GM19351 (cell line): ENCODE results near the gene PALD1.

Source experiments
- ATAC-seq: cut with Tn5 transposase; IDR thresholded peaks from one replicate; pipeline ENCODE4 v1.9.1; 2021; ENCODE audit warnings: mild to moderate bottlenecking, moderate library complexity; ENCODE audit not compliant: unreplicated experiment

The PALD1 gene

DNA sequence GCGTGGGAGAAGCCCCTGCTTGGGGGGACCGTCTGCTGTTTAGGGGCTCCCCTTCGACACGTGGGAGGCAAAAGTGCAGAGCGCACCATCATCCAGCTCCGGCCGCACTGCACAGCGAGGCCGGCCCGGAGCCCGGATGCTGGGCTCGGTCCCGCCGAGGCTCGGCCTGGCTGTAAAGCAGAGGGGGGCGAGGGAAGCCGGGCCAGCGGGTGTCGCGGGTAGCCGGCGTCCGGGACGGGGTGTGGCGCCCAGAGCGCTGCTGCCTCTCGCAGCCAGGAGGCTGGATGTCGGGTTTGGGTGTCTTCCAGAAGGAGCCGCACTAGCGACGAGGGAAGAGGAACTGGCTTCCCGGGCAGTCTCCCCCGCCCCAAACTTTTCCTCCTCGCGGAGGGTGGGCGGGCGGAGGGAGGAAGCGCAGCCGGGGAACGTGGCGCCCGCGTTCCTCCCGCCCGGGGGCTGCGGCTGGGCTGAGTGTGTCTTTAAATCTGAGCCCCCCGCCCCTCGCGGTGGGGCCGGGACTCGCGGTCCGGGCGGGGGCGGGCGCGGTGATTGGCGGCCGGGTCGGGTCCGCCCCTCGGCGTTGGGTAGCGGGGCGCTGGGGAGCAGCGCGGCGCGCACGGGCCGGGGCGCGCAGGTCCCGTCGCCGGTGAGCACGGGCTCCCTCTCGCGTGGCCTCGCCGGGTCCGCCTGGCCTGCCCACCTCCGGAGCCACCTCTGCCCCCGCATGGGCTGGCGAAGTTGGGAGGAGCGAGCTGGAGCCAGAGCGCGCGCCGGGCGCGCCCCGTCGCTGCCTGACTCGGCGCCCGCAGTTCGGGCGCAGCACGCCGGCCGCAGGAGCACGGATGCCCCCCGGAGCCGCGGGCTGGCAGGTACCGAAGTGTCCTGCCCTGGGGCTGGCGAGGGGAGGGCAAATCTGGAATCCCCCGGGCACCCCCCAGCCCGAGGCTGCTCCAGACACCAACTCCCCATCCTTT, at the start of gene PALD1:
Gene PALD1, plus strand, starts transcription at position 577 of the 974 bp plus-strand sequence. CDS start 47,185 bp downstream, outside the sequence.
- peak; percentile 33 for ATAC-seq

DNA sequence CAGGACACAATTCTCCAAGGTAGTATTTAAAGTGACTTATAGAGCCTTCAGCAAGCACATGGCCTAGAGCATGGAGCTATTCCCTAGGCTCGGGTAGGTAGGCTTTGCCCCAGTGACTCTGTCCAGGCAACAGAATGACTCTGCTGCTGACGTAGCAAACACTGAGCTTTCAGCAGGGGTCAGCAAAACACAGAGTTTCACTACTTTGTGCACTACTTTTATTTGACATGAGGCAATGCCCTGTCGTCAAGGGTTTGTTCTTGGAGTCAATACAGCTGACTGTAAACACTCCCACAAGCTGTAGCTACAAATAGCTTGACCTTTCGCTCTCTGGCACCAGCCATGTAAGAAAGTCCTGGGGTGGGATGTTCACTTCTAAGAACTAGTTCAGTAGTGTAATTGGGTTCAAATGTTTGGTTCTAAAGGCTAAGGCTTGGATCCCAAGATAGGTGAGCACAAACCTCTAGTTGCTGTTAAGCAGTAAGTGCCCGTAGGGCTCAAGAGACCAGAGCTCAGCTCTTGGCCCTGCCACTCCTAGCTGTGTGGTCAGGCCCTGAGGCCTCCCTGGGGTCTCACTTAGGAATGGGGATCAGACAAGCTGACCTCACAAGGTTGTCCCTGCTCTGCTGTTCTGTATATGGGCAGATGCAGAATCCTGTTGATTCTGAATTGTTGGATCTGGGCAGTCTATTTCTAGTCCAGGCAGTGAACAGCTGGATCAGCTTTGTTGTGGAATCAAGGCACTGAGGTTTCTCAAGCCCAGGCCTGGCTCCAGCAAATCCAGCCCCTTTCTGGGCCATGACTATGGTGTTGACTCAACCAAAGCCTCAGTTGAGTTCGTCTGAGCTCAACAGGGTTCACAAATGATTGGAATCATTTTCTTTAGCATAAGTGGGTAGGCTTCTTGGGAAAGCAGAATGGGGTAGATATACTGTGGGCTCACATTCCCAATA, 47.8 kb upstream of the PALD1 start:
- no peak for ATAC-seq

DNA sequence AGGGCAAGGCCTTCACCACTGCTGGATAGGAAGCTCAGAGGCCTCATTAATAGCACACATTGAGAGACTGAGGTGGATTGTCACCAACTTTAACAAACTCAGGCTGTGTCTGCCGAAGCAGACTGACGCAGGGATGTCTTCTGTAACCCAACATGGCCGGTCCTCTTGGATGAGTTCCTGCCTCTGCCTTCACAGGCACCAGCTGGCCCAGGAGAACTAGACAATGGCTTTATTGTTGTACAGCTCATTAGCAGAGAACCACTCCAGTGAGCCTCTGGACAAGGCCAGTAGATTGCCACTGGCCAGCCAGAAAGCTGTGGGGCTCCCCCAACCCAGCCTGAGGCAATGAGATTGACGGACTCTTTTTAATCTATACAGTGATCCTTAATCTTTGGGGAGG, 46.5 kb upstream of the PALD1 start:
- no peak for ATAC-seq

DNA sequence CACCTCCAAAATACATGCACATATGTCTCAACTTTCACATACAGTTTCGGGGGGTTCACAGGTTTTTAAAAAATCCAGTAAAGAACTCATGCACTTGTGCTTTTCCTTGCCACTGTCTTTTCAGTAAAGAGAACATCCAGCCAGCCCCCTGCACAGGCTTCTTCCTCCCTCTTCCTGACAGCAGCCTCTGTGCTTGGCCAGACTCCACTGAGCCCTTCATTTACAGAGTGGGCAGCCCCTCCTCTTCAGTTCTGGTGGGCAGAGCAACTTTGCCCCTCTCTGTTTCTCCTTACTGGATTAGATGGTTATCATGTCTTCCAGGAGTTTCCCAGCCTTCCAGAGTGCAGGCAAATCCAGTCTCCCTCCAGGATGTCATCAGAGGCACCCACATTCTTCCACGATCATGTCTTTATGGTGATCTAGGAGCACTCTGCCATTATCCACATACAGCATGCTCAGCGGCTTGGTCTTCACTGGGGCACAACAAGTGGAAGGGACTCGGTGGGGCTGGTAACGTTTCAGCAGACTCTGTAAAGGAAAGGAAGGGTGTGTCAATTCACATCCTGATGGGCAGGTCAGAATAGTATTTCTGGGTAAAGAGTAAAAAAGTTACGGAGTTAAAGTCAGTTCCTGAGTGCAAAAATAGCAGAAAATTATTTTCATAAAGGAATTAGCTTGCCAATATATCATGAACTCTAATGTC, 45.9 kb upstream of the PALD1 start:
- ATAC-seq = no peak

DNA sequence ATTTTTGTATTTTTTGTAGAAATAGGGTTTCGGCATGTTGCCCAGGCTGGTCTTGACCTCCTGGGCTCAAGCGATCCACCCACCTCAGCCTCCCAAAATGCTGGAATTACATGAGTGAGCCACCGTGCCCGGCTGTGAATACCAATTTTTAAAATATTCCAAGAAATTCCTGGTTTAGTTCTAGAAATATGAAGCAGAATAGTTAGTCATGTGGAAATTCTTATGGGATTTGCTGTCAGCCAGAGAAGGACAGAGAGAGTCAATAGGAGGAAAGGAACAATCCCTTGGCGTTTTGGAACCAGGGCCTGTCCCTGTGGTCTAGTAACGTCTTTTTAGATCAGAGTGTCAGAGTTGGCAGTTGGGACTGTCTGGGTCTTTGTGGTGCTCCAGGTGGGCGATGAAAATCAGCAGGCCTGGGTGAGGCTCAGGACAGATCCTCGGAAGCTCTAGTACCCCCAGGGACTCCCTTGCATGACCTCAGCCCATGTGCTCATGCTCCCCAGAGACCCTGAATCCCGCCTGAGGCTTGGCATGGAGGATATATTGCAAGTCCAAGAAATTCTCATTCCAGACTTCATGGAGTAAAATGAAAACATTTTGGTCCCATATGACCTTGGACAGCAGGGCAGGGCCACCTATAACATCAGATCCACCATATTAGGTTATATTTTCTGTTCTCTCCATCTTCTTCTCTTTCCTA, 44.8 kb upstream of the PALD1 start:
- ATAC-seq = no peak

DNA sequence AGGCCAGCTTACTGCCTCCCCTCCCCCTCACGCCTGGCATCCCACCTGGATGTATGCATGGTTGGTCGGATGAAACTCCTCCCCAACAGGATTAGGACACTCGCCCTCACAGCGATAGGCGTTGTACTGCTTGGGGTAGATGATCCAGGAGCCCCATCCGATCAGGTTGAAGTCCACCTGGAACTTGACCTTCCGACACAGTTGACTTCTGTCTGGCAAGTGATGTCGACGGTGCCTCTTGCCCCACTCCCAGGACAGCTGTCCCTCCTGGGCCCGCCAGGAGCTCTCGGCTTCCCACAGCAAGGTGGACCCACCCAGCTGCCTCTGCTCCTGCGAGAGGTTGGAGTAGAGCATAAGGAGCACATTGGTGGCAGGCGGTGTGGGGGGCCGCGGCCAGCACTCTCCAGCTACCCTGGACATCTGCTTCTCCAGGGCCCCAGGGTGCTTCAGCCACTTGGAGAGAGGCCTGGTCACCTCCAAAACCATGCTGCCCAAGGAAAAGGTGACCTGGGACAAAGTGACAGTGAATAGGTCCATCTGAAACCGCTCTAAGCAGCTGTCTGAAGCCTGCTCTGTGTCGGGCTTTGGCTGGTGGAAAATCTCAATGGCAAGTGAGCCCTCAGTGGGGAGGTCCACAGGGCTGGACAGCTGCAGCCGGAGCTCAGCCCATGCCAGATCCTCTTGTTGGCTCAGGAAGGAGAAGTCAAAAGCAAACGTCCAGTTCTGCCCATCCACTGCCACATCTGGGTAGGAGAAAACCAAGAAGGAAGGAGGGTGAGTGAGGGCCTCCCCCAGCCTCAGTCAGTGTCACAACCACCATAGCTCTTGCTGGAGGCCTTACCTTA, 43.1 kb upstream of the PALD1 start:
- ATAC-seq = no peak

DNA sequence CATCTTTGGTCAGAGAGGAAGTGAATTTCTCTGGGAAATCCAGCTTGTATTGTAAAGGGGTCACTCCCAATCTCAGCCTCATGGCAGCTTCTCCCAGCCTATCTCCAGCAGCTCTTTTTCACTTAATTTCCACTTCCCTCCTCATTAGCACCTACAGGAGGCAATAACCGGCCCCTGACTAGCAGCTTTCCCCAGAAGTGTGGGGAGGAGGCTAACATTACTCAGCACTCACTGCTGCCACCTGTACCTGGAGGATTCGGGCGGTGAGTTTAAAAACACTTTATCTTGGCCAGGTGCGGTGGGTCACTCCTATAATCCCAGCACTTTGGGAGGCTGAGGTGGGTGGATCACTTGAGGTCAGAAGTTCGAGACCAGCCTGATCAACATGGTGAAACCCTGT, 40.8 kb upstream of the PALD1 start:
- ATAC-seq = no peak

DNA sequence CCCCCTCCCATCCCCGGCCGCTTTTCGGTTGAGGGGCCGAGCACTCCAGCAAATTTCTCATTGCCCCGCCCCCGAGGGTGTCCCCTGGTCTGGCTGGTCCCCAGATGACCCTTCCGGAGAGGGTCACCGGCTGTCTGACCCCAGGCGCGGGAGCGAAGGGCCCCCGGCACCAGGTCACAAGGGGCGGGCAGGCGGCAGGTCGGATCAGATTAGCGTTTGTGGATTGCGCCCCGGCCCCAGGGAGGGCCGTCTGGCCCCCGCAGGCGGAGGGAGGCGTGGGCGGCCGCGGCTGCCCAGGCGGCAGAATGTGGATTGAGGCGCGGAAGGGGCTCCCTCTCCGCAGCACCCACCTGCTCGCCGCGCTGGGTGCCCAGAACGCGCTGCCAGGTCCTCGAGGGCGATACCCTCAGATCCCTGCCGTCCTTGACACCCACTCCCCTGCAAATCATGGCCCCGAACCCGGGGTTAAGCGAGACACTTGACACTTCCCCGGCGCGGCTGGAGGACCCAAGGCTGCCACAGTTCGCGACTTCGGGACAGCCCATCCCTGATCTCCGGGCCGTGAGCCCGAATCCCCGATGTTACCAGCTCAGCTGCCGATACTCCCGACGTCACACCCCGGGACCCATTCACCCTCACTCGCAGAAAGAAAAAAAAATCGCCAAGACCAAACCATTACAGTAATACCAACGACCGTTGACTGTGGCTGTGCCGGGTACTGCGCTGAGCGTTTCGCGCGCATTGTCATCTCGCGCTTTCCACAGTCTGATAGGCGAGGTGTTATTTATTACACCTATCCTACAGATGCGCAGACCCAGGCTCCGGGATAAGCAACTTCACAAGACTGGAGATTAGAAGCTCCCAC, 38.0 kb upstream of the PALD1 start:
- no peak for ATAC-seq

DNA sequence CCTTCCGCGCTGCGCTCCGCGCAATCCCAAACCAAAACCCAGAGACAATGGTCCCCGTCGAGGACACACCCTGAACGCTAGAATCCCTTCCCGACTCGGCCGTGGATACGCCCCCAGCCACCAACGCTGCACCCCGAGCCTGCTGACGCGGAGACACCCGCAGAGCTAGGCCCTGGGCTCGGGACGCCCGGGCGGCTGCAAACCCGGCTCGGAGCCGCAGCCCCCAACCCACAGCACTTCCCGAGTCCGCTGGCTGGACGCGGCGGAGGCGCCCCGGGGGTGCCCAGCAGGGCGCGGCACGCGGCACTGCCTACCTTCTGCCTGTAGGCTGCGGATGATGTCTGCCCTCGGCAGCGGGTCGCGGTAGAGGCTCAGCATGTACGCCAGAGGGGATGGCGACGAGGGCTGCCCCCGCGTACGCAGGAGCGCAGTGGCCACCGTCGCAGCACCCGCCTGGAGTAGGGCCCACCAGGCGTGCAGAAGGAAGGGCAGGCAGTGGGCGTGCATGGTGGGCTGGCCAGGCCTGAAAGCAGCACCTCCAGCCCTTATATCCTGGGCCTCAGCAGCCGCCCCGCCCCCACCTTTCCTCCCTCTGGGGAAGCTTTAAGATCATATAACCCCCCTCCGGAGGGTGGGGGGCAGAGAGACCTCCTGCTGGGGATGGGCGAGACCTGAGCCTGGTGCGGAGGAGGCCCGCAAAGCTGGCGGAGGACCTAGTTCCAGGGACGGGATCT, 37.2 kb upstream of the PALD1 start, which contains the start of gene NODAL:
Gene NODAL, minus strand, starts transcription at position 521 of the 734 bp plus-strand sequence. Its CDS starts 14 bp downstream, at position 507.
- ATAC-seq = no peak

DNA sequence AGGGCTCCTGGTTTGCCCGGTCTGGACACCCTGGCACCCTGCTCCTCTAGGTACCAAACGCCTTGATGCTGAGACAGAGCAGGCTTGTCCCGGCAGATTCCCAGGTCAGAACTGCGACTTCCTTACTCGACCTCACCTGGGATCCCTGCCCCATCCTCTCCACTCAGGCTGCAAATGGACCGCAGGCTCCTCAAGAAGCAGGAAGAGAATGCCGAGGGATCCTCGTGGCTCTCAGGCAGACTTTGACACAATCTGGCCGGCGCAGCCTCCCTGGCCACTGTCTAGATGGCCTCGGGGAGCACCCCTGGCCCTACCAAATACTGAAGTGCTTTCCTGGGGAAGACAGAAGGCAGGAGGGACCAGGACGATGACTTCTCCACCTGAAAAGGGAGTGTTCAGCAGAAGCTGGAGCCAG, 36.7 kb upstream of the PALD1 start:
- ATAC-seq = no peak

DNA sequence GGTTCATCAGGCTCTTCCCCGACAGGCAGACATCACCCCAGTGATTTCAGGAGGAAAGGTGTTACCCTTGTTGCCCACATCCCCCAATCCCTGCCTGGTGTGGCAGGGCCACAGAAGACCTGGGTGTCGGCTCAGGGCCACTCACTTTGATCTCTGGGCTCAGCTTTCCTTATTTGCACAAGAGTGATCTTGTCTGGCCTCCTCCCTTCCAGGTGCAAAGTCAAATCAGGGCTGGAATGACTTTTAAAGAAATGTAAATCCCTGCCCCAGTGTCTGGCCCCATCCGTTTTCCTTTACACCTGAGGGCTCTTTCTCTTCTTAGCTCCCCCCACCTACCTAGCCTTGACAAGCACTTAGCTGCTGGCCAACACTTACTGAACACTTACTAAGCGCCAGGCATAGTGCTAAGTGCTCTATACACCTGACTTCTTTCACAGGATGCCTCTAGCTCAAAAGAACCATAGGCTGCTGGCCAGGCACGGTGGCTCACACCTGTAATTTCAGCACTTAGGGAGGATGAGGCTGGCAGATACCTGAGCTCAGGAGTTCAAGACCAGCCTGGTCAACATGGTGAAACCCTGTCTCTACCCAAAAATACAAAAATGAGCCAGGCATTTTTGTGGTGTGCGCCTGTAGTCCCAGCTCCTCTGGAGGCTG, 36.1 kb upstream of the PALD1 start:
- no peak for ATAC-seq

DNA sequence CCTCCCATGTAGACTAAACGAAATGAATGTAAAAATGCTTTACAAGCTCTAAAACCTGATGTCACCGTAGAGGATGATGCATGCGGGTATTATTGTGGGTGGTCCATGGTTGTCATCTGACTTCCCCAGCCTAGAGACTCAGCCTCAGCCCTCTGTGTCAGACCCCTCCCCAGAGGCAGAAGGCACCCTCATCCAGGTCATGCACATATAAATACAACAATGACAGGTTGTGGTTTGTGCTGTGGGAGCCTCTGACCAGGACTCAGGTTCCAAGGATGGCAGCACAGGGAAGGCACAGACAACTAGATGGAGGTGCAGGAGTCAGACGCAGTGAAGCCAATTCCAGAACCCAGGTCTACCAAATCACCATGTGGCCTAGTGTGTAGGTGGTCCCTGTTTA, 33.8 kb upstream of the PALD1 start:
- no peak for ATAC-seq

DNA sequence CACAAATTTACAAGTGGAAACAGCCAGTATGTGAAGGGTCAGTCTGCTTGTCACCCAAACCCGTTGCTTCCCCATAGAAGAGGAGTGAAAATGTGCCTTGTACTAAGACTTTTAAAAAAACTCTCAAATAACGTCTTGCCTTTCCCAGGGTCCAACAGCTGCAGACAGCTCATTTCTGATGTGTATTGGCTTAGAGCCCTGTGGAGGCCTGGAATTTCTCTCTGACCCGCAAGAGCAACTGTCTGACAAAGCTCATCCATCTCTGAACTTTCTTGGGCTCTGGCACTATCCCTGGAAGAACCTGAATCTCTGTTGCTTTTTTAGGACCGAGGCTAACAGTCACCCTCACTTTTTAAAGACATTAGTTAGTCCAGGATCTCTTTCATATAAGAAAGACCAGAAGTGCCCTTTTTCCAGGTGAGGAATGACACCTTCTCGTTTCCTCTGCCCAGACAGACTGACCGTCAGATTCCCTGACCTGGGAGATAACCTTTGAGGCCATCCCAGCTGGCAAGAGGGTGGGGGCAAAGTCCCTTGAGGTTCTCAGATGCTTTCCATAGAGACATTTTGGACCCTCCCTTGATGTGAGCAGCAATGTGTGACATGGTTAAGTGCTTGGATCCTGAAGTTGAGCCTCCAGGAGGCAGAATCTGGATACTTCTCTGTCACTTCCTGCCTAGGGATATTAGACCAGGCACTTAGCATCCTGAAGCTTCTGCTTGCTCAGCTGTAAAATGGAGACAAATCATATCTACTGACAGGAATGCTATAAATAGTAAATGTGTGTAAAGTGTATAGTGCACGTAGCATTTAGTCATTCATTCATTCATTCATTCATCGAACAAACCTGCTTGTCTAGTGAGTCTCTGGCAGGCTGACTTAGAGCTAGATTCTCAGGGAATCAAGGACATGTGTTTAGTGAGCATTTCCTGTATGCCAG, 32.6 kb upstream of the PALD1 start:
- ATAC-seq = no peak

DNA sequence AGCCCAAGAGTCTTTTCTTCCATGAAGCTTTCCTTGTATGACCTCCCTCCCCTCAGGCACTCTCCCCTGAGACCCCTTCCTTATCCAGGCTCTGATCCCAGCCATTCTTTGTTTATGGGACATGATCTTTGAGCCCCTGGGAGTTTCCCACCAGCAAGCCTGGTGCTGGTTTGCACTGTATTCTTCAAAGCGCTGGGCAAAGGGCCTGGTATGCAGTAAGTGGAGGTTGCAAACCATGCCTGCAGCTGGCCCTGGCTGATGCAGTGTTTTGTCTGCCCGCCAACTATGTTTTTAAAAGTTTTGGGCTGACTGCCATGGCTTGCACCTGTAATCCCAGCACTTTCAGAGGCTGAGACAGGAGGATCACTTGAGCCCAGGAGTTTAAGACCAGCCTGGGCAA, 30.3 kb upstream of the PALD1 start:
- no peak for ATAC-seq

DNA sequence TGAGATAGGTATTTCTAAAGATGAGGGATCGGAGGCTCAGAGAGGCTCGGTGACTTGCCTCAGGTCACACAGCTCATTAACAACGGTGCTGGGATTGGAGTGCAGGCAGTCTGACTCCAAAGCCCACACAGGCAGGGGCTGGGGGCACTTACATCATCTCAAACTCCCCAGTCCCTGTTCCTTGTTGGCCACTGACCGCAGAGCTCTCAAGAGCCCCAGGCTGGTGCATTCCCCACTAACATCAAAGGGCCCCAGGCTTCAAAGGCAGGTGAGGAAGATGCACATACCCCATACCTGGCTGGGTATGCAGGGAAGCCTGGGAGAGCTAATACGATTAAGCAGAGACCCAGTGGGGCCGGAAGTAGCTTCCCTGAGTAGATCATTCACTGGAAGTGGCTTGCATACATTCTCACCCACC, 23.3 kb upstream of the PALD1 start:
- ATAC-seq = no peak

DNA sequence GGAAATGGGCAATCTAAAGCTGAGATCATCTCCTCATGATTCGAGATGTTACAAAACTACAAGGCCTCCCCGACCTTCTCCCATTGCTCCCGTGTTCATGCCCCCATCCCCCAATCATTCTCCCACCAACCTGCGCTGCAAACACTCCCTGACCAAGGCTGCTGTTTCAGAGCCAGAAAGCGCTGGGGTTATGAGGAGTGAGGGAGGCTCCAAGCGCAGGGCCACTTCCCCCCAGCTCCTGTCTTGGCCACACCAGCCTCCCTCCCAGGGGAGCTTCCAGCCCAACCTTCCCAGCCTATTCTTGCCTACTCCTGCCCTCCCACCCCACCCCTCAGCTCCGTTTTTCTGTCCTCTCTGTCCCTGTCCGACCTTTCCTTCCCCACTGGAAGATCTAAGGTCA, 22.4 kb upstream of the PALD1 start:
- ATAC-seq = no peak
